WI38 (cell line): ENCODE results near the gene KLRD1.
A peak's percentile ranks its signal among the peaks of the same experiment; 100 is the strongest.
"Not testable (repeated sequence)": the region's sequence is repeated elsewhere in the genome, so short reads cannot be mapped to it uniquely, and the experiment has no call there.

ENCODE experiments used
- H3K4me3 ChIP-seq: 2 replicates; pipeline ENCODE4 v1.5.1; 2011; ENCODE audit warnings: low read depth, mild to moderate bottlenecking, control low read depth, low read length
- TF ChIP-seq, protein P1 (sequence below): IDR thresholded peaks from 2 replicates; pipeline ENCODE4 v1.5.1; 2012; ENCODE audit warnings: low read depth, mild to moderate bottlenecking, control low read depth, low read length

The KLRD1 gene

GRCh38 chr12:10304161-10304574 lies 3.5 kb upstream of the KLRD1 start:
- TF ChIP-seq, protein P1, sequence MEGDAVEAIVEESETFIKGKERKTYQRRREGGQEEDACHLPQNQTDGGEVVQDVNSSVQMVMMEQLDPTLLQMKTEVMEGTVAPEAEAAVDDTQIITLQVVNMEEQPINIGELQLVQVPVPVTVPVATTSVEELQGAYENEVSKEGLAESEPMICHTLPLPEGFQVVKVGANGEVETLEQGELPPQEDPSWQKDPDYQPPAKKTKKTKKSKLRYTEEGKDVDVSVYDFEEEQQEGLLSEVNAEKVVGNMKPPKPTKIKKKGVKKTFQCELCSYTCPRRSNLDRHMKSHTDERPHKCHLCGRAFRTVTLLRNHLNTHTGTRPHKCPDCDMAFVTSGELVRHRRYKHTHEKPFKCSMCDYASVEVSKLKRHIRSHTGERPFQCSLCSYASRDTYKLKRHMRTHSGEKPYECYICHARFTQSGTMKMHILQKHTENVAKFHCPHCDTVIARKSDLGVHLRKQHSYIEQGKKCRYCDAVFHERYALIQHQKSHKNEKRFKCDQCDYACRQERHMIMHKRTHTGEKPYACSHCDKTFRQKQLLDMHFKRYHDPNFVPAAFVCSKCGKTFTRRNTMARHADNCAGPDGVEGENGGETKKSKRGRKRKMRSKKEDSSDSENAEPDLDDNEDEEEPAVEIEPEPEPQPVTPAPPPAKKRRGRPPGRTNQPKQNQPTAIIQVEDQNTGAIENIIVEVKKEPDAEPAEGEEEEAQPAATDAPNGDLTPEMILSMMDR = no peak
- no peak overlapping the region for H3K4me3 ChIP-seq

GRCh38 chr12:10305411-10305810 lies 2.3 kb upstream of the KLRD1 start:
- TF ChIP-seq, protein P1 = no peak
- H3K4me3 ChIP-seq = no peak overlapping the region

DNA sequence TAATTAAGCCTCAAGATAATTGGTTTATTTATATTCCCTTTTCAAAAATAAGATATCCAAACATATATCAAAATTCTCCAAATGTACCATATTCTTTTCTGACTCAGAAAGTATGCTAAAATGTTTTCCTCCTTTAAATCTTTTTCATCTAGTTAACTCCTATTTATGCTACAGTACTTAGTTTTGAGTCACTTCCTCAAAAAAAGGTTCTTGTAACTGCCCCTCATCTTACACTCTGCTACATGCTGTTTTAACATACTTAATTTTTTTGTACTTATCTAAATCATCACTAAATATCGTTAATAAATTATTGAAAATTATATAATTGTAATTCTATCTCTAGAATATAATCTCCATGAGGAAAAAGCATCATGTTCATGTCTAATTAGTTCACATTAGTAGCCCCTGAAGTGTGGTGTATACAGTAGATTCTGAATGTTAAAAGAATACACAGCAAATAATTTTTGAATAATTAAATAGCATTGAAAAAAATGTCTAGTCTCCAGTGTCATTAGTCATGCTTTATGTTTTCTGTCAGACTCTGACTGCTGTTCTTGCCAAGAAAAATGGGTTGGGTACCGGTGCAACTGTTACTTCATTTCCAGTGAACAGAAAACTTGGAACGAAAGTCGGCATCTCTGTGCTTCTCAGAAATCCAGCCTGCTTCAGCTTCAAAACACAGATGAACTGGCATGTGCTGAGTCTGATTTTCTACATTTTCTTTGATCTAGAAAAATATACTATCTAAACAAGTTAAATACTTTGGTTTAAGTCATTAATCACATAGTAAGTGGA lies 3.5 kb downstream of the KLRD1 start:
- TF ChIP-seq, protein P1 = no peak
- H3K4me3 ChIP-seq = no peak overlapping the region

- TF ChIP-seq, protein P1 = no peak
These were observed 11.7 kb downstream of the KLRD1 start for GRCh38 chr12:10319388-10319787.

GRCh38 chr12:10320643-10321042 lies 13.0 kb downstream of the KLRD1 start:
- TF ChIP-seq, protein P1 = no peak
- no peak overlapping the region for H3K4me3 ChIP-seq

More at GRCh38 chr12:10319388-10319787, 11.7 kb downstream of the KLRD1 start:
- no peak overlapping the region for H3K4me3 ChIP-seq

DNA sequence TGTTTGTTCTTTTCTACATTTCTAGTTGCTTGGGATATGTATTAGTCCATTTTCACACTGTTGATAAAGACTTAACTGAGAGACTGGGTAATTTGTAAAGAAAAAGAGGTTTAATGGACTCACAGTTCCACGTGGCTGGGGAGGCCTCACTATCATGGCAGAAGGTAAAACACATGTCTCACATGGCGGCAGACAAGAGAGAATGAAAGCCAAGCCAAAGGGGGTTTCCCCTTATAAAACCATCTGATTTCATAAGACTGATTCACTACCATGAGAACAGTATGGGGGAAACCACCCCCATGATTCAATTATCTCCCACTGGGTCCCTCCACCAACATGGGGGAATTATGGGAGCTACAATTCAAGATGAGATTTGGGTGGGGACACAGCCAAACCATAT lies 21.0 kb downstream of the KLRD1 start:
- H3K4me3 ChIP-seq = not testable (repeated sequence)

- H3K4me3 ChIP-seq = no peak overlapping the region
- TF ChIP-seq, protein P1 = peak; percentile 65; the same call in 1 of the 2 replicates
These were observed 24.1 kb downstream of the KLRD1 start for GRCh38 chr12:10331642-10332239.

DNA sequence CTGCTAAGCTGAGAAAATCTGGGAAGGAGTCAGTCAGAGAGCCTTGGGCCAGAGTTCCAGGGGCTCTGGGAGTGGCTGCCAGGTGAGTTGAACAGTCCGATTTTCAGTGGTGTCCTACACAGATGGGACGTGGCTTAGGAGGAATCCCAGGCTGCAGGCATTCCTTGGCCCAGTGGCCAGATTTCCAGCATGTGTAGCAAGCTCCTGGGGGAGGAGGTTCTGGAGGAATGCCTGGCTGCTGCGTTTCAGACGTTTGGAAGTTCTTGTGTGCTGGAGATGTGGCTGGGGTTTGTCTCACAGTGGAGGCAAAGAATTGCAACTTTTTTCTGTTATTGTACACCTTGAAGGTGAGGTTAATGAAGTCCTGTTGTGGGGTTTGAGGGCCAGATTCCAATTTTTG lies 28.5 kb downstream of the KLRD1 start:
- not testable (repeated sequence) for H3K4me3 ChIP-seq

DNA sequence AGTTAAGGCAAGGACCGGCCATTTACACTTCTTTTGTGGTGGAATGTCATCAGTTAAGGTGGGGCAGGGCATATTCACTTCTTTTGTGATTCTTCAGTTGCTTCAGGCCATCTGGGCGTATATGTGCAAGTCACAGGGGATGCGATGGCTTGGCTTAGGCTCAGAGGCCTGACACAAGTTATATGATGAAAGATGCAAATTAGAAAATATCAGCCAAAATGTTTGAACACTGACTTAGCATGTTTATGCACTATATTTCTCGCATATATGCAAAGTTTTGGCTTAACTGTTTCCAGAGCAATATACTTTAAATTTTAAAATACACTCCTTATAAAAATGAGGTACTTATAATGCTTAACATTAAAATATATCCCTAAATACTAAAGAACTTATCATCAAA lies 30.8 kb downstream of the KLRD1 start:
- not testable (repeated sequence) for H3K4me3 ChIP-seq
